ENCODE data around the gene SHC4.
"Not testable (repeated sequence)": the region's sequence is repeated elsewhere in the genome, so short reads cannot be mapped to it uniquely, and the experiment has no call there.

The SHC4 gene

DNA sequence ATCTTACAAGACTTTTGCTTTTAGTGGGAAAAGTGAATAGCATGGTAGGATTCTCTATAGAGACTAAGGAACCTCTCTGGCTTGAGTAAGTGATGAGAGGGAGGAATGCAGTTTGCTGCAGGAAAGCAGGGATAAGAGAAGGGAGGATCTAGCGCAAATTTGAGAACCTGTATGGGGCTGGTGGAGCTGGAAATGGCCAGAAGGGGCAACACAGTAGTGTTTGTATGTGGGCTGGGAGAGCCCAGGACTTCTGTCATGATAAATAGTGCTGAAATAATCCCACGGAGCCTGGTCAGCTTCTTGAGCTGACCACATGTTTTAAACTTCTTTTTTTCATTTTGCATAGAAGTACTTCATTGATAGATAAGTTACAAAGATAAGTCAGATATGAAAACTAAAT is 11.2 kb upstream of the SHC4 start:
- no peak overlapping the region for H3K4me2 ChIP-seq
- H3K4me3 ChIP-seq = no peak overlapping the region
- peaks cover 0 to 10% (median 4%) of the 10 kb centered on the region in 10 experiments; a peak in 10 of 20 replicates for H3K4me1 ChIP-seq
- H4K20me1 ChIP-seq = no peaks in the 10 kb centered on the region
- H3K9ac ChIP-seq = no peak overlapping the region
- TF ChIP-seq Cebpa-rat (IDR thresholded peaks at IDR 0.05) = no peak
- peaks cover 0 to 9% (median 0%) of the 10 kb centered on the region in 11 experiments; a peak in 1 of 22 replicates for H3K9me3 ChIP-seq (replicated peaks in 1 of 11)
- no peaks in the 10 kb centered on the region for H3K36me3 ChIP-seq
- H3K27ac ChIP-seq = no peak overlapping the region
- H3K27me3 ChIP-seq = peaks cover 9 to 23% (median 18%) of the 10 kb centered on the region in 11 experiments; a peak in 21 of 22 replicates

DNA sequence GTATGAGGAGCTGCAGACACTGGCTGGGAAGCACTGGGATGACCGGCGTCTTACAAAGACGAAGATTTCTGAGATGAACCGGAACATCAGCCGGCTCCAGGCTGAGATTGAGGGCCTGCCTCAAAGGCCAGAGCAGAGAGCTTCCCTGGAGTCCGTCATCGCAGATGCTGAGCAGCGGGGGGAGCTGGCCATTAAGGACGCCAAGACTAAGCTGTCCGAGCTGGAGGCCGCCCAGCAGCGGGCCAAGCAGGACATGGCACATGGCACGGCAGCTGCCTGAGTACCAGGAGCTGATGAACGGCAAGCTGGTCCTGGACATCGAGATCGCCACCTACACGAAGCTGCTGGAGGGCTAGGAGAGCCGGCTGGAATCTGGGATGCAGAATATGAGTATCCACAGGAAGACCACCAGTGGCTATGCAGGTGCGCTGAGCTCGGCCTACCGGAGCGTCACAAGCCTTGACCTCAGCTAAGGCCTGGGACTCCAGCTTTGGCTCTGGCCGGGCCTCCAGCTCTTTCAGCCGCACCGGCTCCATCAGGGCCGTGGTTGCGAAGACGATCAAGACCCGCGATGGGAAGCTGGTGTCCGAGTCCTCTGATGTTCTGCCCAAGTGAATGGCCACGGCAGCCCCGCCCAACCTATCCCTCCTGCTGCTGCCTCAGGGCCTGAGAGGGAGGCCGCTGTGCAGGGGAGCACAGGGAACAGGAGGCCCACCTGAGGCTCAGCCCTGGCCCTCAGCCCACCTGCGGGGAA is 9.2 kb upstream of the SHC4 start:
- H3K4me3 ChIP-seq = no peak overlapping the region
- H3K27ac ChIP-seq = no peak overlapping the region
- H4K20me1 ChIP-seq = no peaks in the 10 kb centered on the region
- H3K4me1 ChIP-seq = peaks cover 0 to 10% (median 4%) of the 10 kb centered on the region in 10 experiments; a peak in 10 of 20 replicates
- H3K4me2 ChIP-seq = no peak overlapping the region
- peaks cover 0 to 9% (median 0%) of the 10 kb centered on the region in 11 experiments; a peak in 1 of 22 replicates for H3K9me3 ChIP-seq (replicated peaks in 1 of 11)
- H3K27me3 ChIP-seq = peaks cover 9 to 23% (median 18%) of the 10 kb centered on the region in 11 experiments; a peak in 21 of 22 replicates
- no peak overlapping the region for H3K9ac ChIP-seq
- no peaks in the 10 kb centered on the region for H3K36me3 ChIP-seq
- TF ChIP-seq Cebpa-rat (IDR thresholded peaks at IDR 0.05) = no peak

DNA sequence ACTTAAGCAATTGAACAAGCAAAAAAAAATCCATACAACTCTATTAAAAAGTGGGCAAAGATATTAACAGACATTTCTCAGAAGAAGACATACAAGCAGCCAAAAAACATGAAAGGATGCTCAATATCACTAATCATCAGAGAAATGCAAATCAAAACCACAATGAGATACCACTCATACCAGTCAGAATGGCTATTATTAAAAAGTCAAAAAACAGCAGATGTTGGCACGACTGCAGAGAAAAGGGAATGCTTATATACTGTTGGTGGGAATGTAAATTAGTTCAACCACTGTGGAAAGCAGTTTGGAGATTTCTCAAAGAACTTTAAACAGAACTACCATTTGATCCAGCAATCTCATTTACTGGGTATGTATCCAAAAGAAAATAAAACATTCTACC is 7.2 kb upstream of the SHC4 start:
- not testable (repeated sequence) for H3K4me3 ChIP-seq; H3K4me2 ChIP-seq; H3K9me3 ChIP-seq (replicated peaks in 1 of 11); H3K27ac ChIP-seq; H4K20me1 ChIP-seq; H3K9ac ChIP-seq; H3K36me3 ChIP-seq
- Histone ChIP-seq H3K4me1 (peaks cover 7 to 19% (median 14%) of the 10 kb centered on the region in 10 experiments), H3K27me3 (peaks cover 2 to 13% (median 8%) of the 10 kb centered on the region in 11 experiments; a peak in 21 of 22 replicates)

DNA sequence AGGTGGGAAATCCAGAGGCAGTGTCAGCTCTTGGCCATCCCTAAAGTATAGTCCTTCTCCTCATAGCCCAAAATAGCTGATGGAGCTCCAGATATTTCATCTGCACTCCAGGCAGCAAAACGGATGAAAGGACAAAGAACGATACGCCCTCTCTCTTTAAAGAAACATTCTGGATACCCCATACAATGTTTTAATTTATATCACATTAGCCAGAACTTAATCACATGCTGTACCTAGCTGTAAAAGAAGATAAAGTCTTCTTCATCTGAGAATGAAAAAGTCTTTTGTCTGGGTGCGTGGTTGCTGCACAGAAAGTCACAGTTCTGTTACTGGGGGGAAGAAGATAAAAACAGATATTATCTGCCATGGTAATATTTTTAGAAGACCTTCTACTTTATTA is 4.3 kb upstream of the SHC4 start:
- H4K20me1 ChIP-seq = no peaks in the 10 kb centered on the region
- no peaks in the 10 kb centered on the region for H3K36me3 ChIP-seq
- H3K4me2 ChIP-seq = no peak overlapping the region
- peaks cover 0 to 10% (median 0%) of the 10 kb centered on the region in 11 experiments; a peak in 6 of 22 replicates for H3K27me3 ChIP-seq
- H3K4me1 ChIP-seq = peaks cover 24 to 41% (median 38%) of the 10 kb centered on the region in 10 experiments
- H3K27ac ChIP-seq = no peak overlapping the region
- H3K9me3 ChIP-seq (replicated peaks in 1 of 11) = peaks cover 0 to 7% (median 4%) of the 10 kb centered on the region in 11 experiments; a peak in 10 of 22 replicates
- no peak overlapping the region for H3K9ac ChIP-seq
- H3K4me3 ChIP-seq = no peak overlapping the region
- no peak for TF ChIP-seq Cebpa-rat (IDR thresholded peaks at IDR 0.05)

DNA sequence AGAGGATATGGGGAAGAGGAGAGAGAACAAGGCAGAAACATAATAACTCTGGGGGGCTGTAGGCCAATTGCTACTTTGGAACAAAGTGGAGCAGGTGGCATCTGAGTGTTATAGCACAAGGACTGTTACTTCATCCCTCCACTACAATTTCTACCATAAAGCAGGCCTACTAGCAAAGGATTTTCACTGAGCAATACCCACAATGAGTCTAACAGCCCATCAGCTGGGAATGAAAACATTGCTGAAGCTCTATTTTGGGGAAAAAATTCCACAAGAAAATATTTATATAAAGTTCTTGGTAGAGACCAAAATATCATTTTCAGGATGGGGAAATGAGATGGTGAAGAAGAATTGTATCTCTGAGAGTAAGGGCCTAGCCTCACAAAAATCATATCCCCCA is 3.6 kb upstream of the SHC4 start:
- Histone ChIP-seq H3K36me3 (no peaks in the 10 kb centered on the region), H3K27ac (no peak overlapping the region; a peak in 1 of 22 replicates), H3K4me1 (peaks cover 24 to 41% (median 38%) of the 10 kb centered on the region in 10 experiments), H3K4me2 (peak overlapping the region in 8 of 11 experiments; percentile 27 to 80 (median 66); a peak in 10 of 22 replicates), H4K20me1 (no peaks in the 10 kb centered on the region), H3K4me3 (no peak overlapping the region), H3K27me3 (peaks cover 0 to 12% (median 0%) of the 10 kb centered on the region in 11 experiments; a peak in 6 of 22 replicates), H3K9me3 (replicated peaks in 1 of 11) (peaks cover 0 to 15% (median 5%) of the 10 kb centered on the region in 11 experiments; a peak in 13 of 22 replicates), H3K9ac (no peak overlapping the region)
- no peak for TF ChIP-seq Cebpa-rat (IDR thresholded peaks at IDR 0.05)

DNA sequence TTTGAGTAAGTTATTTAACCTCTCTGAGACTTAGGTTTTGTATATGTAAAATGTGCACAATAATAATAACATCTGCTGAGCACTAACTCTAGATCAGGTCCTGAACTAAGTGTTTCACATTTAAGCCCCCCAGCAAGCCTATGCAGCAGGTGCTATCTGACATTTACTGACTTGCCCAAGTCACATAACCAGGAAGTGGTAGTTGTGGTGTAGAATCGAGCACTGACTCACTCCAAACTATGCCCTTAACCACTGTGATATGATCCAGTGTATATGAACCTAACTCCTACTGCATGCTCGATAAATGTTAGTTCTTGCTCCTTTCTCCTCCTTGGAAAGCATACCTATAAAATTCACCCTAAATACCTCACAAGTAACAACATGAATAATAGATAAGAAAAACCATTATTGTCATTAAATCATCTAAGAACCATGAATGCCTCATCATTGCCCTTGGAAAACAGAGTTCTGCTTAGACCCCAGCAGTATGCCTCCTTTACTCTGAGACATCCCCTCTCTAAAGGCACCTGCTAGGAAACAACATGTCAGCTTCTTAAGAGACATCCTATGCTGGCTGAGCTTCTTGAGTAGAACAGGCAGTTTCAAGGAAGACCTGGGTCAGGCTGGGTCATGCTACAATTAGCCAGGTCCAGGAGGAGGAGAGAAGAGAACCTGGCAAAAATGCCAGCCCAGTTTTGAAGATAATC is 3.0 kb upstream of the SHC4 start:
- Histone ChIP-seq H3K9ac (no peak overlapping the region), H3K27ac (peak overlapping the region in 3 of 11 experiments; percentile 13 to 29 (median 17); a peak in 3 of 22 replicates), H3K36me3 (no peaks in the 10 kb centered on the region), H3K4me1 (peaks cover 24 to 41% (median 38%) of the 10 kb centered on the region in 10 experiments), H3K9me3 (replicated peaks in 1 of 11) (peaks cover 0 to 15% (median 5%) of the 10 kb centered on the region in 11 experiments; a peak in 13 of 22 replicates), H4K20me1 (no peaks in the 10 kb centered on the region), H3K4me2 (peak overlapping the region; percentile 27 to 80 (median 63); a peak in 21 of 22 replicates), H3K27me3 (peaks cover 0 to 12% (median 0%) of the 10 kb centered on the region in 11 experiments; a peak in 6 of 22 replicates), H3K4me3 (no peak overlapping the region)
- no peak for TF ChIP-seq Cebpa-rat (IDR thresholded peaks at IDR 0.05)

DNA sequence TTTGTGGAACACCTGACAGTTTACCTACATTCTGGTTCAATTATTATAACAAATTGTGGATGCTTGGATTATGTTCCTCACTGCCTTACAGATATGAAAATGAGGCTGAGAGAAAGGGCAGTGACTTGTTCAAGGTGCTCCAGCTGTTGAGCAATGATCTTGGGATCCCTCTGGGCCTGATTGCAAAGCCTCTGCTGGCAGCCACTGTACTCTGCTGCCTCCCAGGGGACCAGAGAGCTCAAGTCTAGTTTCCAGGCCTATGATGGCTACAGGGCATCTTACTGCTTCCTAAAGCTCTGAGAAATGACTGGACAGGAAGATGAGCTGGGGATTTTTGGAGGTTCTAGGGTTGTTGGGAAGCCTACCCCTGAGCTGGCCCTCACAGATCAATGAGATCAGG is 2.3 kb upstream of the SHC4 start:
- peaks cover 0 to 12% (median 0%) of the 10 kb centered on the region in 11 experiments; a peak in 6 of 22 replicates for H3K27me3 ChIP-seq
- no peak overlapping the region for H3K9ac ChIP-seq
- no peaks in the 10 kb centered on the region for H3K36me3 ChIP-seq
- peaks cover 0 to 15% (median 5%) of the 10 kb centered on the region in 11 experiments; a peak in 13 of 22 replicates for H3K9me3 ChIP-seq (replicated peaks in 1 of 11)
- peak in 4 of 11 experiments; percentile 24 to 82 (median 66); a peak in 7 of 22 replicates for TF ChIP-seq Cebpa-rat (IDR thresholded peaks at IDR 0.05)
- peak overlapping the region in 4 of 11 experiments; percentile 13 to 44 (median 23); a peak in 5 of 22 replicates for H3K27ac ChIP-seq
- H3K4me1 ChIP-seq = peaks cover 24 to 41% (median 38%) of the 10 kb centered on the region in 10 experiments
- H4K20me1 ChIP-seq = no peaks in the 10 kb centered on the region
- no peak overlapping the region for H3K4me3 ChIP-seq
- peak overlapping the region in 9 of 11 experiments; percentile 27 to 80 (median 65); a peak in 18 of 22 replicates for H3K4me2 ChIP-seq

DNA sequence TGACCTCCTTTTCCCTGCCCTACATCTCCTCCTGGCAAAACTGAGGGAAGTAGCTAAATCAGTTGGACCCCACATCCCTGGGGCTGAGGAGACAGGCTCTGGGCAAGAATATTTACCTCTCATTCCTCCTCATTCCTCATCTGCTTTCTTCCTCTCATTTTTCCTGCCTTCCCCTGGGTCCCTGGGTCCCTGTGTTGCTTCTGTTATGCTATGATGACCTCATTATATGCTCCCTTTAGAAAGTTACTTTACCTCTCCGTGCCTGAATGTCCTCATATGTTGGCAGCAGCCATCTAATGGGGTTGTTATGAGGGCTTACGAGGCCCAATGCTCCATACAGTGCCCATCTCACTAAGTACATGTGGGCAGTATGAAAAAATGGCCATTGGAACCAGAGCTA is 1.2 kb upstream of the SHC4 start:
- no peak overlapping the region for H3K9ac ChIP-seq
- no peaks in the 10 kb centered on the region for H3K36me3 ChIP-seq
- no peaks in the 10 kb centered on the region for H4K20me1 ChIP-seq
- peaks cover 24 to 41% (median 38%) of the 10 kb centered on the region in 10 experiments for H3K4me1 ChIP-seq
- H3K27ac ChIP-seq = peak overlapping the region in 3 of 11 experiments; percentile 30 to 46 (median 45); a peak in 4 of 22 replicates
- TF ChIP-seq Cebpa-rat (IDR thresholded peaks at IDR 0.05) = no peak
- peaks cover 0 to 15% (median 4%) of the 10 kb centered on the region in 11 experiments; a peak in 13 of 22 replicates for H3K9me3 ChIP-seq (replicated peaks in 1 of 11)
- H3K4me2 ChIP-seq = peak overlapping the region; percentile 48 to 80 (median 71)
- peaks cover 0 to 12% (median 0%) of the 10 kb centered on the region in 11 experiments; a peak in 6 of 22 replicates for H3K27me3 ChIP-seq
- no peak overlapping the region for H3K4me3 ChIP-seq
